Ishikawa (cell line): ENCODE results near the gene RASSF5.

ENCODE experiments used
- CEBPB ChIP-seq: IDR thresholded peaks from 2 replicates; pipeline ENCODE4 v1.6.1; 2012
- CREB1 ChIP-seq: IDR thresholded peaks from 2 replicates; pipeline ENCODE4 v1.6.1; 2012; ENCODE audit warnings: low read depth
- EGR1 ChIP-seq: IDR thresholded peaks from 2 replicates; pipeline ENCODE4 v1.6.1; 2012
- EP300 ChIP-seq: IDR thresholded peaks from 2 replicates; pipeline ENCODE4 v1.6.1; 2012; ENCODE audit warnings: borderline replicate concordance
- FOXM1 ChIP-seq: IDR thresholded peaks from 2 replicates; pipeline ENCODE4 v1.6.1; 2012; ENCODE audit warnings: low read depth, borderline replicate concordance
- NFIC ChIP-seq: IDR thresholded peaks from 2 replicates; pipeline ENCODE4 v1.6.1; 2012
- RAD21 ChIP-seq: IDR thresholded peaks from 2 replicates; pipeline ENCODE4 v1.6.1; 2012; ENCODE audit warnings: low read depth
- TAF1 ChIP-seq: IDR thresholded peaks from 2 replicates; pipeline ENCODE4 v1.6.1; 2012; ENCODE audit warnings: low read depth, mild to moderate bottlenecking
- TCF12 ChIP-seq: IDR thresholded peaks from 2 replicates; pipeline ENCODE4 v1.6.1; 2012; ENCODE audit warnings: low read depth
- TEAD4 ChIP-seq: IDR thresholded peaks from 2 replicates; pipeline ENCODE4 v1.6.1; 2012
- YY1 ChIP-seq: IDR thresholded peaks from 2 replicates; pipeline ENCODE4 v1.6.1; 2012; ENCODE audit warnings: low read depth
- ZBTB7A ChIP-seq: IDR thresholded peaks from 2 replicates; pipeline ENCODE4 v1.6.1; 2012; ENCODE audit warnings: low read depth
- TF ChIP-seq, protein P1 (sequence below): IDR thresholded peaks from 2 replicates; pipeline ENCODE4 v1.6.1; 2012
- TF ChIP-seq, protein P2 (sequence below): IDR thresholded peaks from 2 replicates; pipeline ENCODE4 v1.6.1; 2012
- TF ChIP-seq, protein P3 (sequence below): IDR thresholded peaks from 2 replicates; pipeline ENCODE4 v1.6.1; 2012; ENCODE audit warnings: low read depth, mild to moderate bottlenecking

Gene RASSF5

DNA sequence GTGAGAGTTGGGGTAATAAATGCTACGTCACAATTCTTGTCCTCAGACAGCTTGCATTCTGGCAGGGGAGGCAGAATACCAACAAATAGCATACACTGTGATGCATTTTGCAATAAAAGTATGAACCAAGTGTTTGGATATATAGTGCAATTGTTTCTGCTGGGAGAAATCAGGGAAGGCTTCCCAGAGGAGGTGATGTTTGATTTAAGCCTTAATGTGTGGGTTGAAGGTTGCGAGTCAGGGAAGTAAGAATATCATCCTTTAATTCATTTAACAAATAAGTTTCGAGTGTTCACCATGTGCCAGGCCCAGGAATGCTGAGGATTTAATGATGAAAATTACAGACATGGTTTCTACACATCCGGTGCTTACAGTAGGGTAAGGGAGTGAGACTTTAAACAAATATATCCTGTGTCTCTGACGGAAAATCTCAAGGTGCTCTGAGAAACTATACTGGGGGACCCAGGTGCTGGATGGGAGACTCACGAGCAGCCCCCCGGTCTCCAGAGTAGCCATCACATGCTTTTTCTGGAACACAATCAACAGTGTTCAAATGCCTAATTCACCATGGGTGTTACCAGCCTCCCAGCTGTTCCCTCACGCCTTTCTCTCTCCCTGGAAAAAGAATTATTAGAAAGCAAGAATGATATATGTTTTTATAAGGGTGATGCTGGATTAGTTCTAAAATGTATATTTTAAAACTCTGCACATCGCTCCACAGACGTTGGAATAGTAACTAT, 31.7 kb downstream of the RASSF5 start:
- TF ChIP-seq, protein P1, sequence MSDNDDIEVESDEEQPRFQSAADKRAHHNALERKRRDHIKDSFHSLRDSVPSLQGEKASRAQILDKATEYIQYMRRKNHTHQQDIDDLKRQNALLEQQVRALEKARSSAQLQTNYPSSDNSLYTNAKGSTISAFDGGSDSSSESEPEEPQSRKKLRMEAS, result no peak
- TF ChIP-seq CEBPB (no peak), TCF12 (no peak), FOXM1 (no peak), EGR1 (no peak), TEAD4 (no peak), NFIC (no peak), ZBTB7A (no peak), YY1 (no peak), RAD21 (no peak), EP300 (no peak), CREB1 (no peak), TAF1 (no peak)
- TF ChIP-seq, protein P2, sequence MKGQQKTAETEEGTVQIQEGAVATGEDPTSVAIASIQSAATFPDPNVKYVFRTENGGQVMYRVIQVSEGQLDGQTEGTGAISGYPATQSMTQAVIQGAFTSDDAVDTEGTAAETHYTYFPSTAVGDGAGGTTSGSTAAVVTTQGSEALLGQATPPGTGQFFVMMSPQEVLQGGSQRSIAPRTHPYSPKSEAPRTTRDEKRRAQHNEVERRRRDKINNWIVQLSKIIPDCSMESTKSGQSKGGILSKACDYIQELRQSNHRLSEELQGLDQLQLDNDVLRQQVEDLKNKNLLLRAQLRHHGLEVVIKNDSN, result no peak
- TF ChIP-seq, protein P3, sequence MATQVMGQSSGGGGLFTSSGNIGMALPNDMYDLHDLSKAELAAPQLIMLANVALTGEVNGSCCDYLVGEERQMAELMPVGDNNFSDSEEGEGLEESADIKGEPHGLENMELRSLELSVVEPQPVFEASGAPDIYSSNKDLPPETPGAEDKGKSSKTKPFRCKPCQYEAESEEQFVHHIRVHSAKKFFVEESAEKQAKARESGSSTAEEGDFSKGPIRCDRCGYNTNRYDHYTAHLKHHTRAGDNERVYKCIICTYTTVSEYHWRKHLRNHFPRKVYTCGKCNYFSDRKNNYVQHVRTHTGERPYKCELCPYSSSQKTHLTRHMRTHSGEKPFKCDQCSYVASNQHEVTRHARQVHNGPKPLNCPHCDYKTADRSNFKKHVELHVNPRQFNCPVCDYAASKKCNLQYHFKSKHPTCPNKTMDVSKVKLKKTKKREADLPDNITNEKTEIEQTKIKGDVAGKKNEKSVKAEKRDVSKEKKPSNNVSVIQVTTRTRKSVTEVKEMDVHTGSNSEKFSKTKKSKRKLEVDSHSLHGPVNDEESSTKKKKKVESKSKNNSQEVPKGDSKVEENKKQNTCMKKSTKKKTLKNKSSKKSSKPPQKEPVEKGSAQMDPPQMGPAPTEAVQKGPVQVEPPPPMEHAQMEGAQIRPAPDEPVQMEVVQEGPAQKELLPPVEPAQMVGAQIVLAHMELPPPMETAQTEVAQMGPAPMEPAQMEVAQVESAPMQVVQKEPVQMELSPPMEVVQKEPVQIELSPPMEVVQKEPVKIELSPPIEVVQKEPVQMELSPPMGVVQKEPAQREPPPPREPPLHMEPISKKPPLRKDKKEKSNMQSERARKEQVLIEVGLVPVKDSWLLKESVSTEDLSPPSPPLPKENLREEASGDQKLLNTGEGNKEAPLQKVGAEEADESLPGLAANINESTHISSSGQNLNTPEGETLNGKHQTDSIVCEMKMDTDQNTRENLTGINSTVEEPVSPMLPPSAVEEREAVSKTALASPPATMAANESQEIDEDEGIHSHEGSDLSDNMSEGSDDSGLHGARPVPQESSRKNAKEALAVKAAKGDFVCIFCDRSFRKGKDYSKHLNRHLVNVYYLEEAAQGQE, result no peak

DNA sequence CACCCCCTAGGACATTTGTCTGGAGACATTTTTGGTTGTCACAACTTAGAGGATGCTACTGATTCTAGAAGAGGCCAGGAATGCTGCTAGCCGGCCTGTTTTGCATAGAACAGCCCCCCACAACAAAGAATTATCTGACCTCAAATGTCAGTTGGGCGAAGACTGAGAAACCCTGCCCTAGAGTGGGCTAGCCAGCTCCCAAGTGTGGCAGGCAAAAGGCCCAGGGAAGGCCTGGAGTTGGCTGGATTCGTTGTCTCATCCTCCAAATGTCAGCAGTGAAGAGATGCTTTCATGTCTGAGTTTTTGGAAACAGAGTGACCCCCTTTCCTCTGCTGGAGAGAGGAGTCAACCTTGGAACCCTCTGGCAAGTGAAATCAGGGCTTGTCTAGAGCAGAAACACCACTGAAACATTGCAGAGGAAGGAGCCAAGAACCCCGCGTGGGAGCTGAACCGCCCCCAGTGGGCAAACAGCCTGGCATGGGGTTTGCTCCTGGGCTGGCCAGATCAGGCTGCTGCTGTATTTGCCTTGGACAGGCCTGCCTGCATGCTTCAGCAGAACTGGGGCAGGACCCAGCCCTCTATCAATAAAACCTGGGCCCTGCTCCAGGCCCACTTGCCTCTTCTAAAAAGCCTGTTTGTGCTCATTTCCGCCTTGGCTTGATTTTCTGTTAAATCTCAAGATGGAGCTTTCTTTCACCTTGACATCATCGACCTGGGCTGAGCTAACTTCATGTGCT, 32.9 kb downstream of the RASSF5 start:
- TF ChIP-seq, protein P1, result no peak
- TF ChIP-seq TCF12, result no peak
- TF ChIP-seq EGR1, result no peak
- TF ChIP-seq TAF1, result no peak
- TF ChIP-seq FOXM1, result no peak
- TF ChIP-seq RAD21, result no peak
- no peak for TF ChIP-seq CREB1
- no peak for TF ChIP-seq NFIC
- no peak for TF ChIP-seq CEBPB
- no peak for TF ChIP-seq TEAD4

DNA sequence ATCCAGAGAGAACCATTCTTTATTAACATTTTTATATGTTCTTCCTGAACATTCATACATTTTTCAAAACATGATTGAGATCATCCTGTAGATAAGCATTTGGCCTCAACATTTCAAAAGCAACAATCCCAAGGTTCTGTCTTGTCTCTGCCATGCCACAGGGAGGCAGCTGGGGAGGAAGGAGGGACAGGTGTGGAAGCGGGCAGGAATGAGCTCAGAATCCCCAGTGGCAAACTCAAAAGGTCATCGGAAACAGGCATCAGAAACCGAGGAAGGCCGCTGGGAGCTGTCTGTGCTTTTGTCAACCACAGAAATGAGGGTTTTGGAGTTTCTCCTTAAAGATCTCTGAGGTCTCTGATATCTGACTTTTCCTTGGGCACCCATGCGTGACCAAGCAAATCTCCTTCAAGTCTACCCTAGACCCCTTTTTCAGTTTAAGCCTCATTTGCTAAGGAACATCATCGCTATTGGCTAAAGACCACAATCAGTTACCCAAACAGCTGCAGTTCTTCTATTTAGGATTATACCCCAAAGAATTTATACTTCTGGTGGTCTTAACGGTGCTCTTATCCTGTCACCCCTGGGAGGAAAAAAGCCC, 34.0 kb downstream of the RASSF5 start:
- no peak for TF ChIP-seq ZBTB7A
- no peak for TF ChIP-seq TAF1
- no peak for TF ChIP-seq NFIC
- TF ChIP-seq RAD21, result no peak
- TF ChIP-seq EP300, result no peak
- TF ChIP-seq, protein P3, result no peak
- no peak for TF ChIP-seq YY1
- no peak for TF ChIP-seq FOXM1
- no peak for TF ChIP-seq CREB1
- TF ChIP-seq EGR1, result no peak
- no peak for TF ChIP-seq TCF12
- TF ChIP-seq, protein P2, result no peak
- TF ChIP-seq TEAD4, result no peak
- TF ChIP-seq, protein P1, result no peak
- TF ChIP-seq CEBPB, result no peak

DNA sequence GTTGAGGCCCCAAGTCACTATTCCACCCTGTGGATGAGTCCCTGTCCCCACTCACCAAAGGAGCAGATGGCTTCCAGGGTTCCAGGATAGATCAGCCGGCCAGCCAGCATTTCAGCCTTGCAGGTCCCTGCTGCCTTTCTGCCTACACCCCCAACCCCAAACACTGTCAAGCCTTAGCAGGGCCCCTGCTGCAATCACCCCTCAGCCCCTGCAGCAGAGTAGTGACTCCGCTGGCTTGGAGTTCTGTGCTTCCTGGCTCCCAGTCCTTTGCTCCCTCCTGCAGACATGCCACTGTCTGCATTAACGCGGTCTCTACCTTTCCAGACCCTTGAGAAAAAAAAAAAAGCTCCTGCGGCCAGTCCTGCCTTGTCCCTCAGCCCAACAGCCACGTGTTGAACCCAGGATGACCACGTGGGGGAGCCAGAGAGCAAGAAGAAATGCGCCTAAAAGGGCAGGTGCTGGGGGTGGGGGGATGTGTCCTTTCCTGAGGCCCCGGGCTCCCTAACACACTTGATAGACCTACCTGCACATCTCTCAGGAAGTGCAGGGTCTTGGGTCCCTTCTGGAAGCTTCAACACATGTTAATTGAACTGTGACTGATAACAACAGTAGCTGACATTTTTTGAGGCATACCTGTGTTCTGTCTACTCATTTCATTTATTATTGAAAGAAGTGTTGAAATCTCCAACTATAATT, 37.4 kb downstream of the RASSF5 start:
- no peak for TF ChIP-seq CEBPB
- TF ChIP-seq TAF1, result no peak
- no peak for TF ChIP-seq EP300
- TF ChIP-seq, protein P1, result peak; percentile 90
- no peak for TF ChIP-seq TEAD4
- TF ChIP-seq FOXM1, result no peak
- TF ChIP-seq TCF12, result no peak
- TF ChIP-seq, protein P3, result no peak
- no peak for TF ChIP-seq ZBTB7A
- no peak for TF ChIP-seq NFIC
- TF ChIP-seq, protein P2, result peak; percentile 70; the same call in 1 of the 2 replicates
- no peak for TF ChIP-seq CREB1
- no peak for TF ChIP-seq YY1
- TF ChIP-seq EGR1, result no peak
- peak; percentile 76 for TF ChIP-seq RAD21
